Upper lobe of right lung (tissue), 1 donor: ENCODE measurements around the gene MACROH2A2. TPM values are rescaled to one million over a fixed set of nuclear protein-coding genes. Genes with fewer than 3 reads are reported as not detected.
A peak's percentile ranks its signal among the peaks of the same experiment; 100 is the strongest.

Experiments
- ATAC-seq: fragments of 200-7000 bp; cut with Tn5 transposase; one replicate; pipeline ENCODE4 v1.9.1; 2020; ENCODE audit warnings: mild to moderate bottlenecking, moderate library complexity
- DNase-seq: peaks from one replicate; pipeline ENCODE4 v3.0.0-alpha.2; 2020
- H3K27ac ChIP-seq: fragments of 200-600 bp; one replicate; pipeline ENCODE4 v1.8.0; 2022
- H3K27me3 ChIP-seq: fragments of 200-600 bp; one replicate; pipeline ENCODE4 v1.8.0; 2022; ENCODE audit warnings: mild to moderate bottlenecking
- H3K36me3 ChIP-seq: fragments of 200-600 bp; one replicate; pipeline ENCODE4 v1.8.0; 2022
- H3K4me1 ChIP-seq: fragments of 200-600 bp; one replicate; pipeline ENCODE4 v1.8.0; 2022
- H3K4me3 ChIP-seq: fragments of 200-600 bp; one replicate; pipeline ENCODE4 v1.8.0; 2022; ENCODE audit warnings: mild to moderate bottlenecking
- H3K9me3 ChIP-seq: fragments of 200-600 bp; one replicate; pipeline ENCODE4 v1.8.0; 2022
- intact Hi-C: fragments of 100-400 bp; cut with DNase I; formaldehyde crosslinking; loops from one replicate; pipeline ENCODE4 v1.11.0; 2022
- total RNA-seq: library from RNA; stranded (reverse); fragmentation: NEBNext Ultra II Directional; extraction: Animal tissue kit (Norgen Biotek cat#: 25700); gene quantifications from one replicate; pipeline ENCODE4 v1.2.1, GENCODE V29; 2021
- TF ChIP-seq, protein P1 (sequence below): fragments of 200-600 bp; IDR thresholded peaks from one replicate; pipeline ENCODE4 v1.8.0; 2022; ENCODE audit warnings: antibody characterized with exemption
- donor health status: DM: no; HTN: yes; CAD: no; lungs with severe emphysema.

The MACROH2A2 gene
- total RNA-seq, 1 donor from 2014 or later: 6.5 TPM

DNA sequence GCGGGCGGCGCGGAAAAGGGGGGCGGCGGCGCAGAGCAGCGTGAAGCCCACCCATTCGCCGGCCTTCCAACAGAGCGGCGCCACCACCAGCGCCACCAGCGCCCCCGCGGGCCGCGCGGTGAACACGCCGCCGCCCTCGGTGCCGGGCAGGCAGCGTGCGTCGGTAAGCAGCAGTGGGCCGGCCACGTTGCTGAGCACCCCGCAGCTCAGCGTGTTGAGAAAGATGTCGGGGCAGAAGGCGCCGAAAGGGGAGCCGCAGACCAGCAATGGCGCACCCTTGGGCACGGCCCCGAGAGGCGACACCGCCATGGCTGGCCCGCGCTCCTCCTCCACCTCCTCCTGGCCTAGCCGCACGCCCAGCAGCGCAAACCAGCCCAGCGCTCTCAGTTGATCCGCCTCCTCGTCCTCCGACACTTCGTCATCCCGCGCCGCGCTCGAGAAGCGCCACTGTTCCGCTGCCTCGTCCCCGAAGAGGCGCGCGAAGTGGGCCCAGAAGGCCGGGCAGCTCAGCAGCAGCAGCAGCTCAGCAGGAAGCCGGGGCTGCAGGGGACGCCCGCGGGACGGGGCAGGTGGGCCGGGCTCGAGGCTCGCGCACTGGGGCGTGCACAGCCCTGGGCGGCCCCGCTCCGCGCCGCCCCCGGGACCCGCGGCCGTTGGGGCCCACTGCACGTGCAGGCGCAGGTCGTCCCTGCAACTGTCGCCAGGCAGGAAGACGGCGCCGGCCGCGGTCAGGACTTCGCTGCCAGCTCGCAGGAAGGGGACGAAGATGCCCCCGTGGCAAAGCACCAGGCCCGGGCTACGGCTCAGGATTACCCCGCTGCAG, 93.2 kb downstream of the MACROH2A2 start:
- Histone ChIP-seq H3K9me3 (no peaks in the 10 kb centered on the region), H3K36me3 (peaks cover 27% of the 10 kb centered on the region), H3K4me3 (peak overlapping the region; percentile 95), H3K27ac (peak overlapping the region; percentile 91), H3K4me1 (peaks cover 10% of the 10 kb centered on the region), H3K27me3 (no peaks in the 10 kb centered on the region)
- intact Hi-C loops: no loop called here
- DNase-seq (peak; percentile 86), ATAC-seq (peak; percentile 81)
- TF ChIP-seq, protein P1, sequence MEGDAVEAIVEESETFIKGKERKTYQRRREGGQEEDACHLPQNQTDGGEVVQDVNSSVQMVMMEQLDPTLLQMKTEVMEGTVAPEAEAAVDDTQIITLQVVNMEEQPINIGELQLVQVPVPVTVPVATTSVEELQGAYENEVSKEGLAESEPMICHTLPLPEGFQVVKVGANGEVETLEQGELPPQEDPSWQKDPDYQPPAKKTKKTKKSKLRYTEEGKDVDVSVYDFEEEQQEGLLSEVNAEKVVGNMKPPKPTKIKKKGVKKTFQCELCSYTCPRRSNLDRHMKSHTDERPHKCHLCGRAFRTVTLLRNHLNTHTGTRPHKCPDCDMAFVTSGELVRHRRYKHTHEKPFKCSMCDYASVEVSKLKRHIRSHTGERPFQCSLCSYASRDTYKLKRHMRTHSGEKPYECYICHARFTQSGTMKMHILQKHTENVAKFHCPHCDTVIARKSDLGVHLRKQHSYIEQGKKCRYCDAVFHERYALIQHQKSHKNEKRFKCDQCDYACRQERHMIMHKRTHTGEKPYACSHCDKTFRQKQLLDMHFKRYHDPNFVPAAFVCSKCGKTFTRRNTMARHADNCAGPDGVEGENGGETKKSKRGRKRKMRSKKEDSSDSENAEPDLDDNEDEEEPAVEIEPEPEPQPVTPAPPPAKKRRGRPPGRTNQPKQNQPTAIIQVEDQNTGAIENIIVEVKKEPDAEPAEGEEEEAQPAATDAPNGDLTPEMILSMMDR: peak; percentile 61

DNA sequence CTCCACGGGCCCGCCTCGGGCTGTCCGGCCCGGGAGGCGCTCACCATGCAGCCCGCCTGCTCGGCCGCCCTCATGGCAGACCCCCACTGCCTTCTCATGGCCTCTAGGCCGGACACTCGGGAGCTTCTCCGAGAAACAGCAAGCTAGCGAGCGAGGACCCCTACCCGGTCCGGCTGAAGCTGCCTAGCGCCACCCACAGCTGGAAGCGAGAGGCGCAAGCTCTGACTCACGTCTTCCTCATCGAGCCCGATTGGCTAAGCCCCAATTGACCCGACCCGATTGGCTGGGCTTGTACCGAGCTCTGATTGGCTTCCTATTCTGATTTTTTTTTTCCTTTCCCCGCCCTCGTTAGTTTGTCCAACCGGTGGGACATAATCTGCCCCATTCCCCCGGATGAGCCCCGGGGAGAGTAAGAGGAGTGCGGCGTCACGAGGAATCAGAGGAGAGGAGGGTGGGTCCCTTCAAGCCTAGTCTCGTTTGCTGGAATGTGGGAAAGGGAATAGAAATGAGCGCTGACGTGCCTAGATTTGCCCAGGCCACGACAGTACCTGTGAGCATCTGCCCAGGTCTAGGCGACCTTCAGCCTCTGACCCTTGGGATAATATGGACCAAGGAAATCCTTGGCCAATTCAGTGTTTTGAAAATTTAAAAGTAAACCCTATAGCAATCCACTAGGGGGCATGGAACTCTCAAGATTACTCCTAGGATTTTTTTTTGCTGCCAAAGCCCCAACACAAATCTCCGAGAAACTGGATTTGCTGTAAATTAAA, 94.0 kb downstream of the MACROH2A2 start, which contains the start of gene TYSND1:
Gene TYSND1, minus strand, starts transcription at position 212 of the 770 bp plus-strand sequence. Its CDS starts 114 bp downstream, at position 98.
- H3K36me3 ChIP-seq: peaks cover 35% of the 10 kb centered on the region
- H3K4me1 ChIP-seq: peaks cover 10% of the 10 kb centered on the region
- no peaks in the 10 kb centered on the region for H3K9me3 ChIP-seq
- no peaks in the 10 kb centered on the region for H3K27me3 ChIP-seq
- H3K27ac ChIP-seq: peak within 1 kb of the TSS; percentile 91
- TF ChIP-seq, protein P1: peak; percentile 68
- H3K4me3 ChIP-seq: peak within 1 kb of the TSS; percentile 95
- peak; percentile 95 for ATAC-seq
- DNase-seq: peak; percentile 97
- intact Hi-C loops: no loop called here

DNA sequence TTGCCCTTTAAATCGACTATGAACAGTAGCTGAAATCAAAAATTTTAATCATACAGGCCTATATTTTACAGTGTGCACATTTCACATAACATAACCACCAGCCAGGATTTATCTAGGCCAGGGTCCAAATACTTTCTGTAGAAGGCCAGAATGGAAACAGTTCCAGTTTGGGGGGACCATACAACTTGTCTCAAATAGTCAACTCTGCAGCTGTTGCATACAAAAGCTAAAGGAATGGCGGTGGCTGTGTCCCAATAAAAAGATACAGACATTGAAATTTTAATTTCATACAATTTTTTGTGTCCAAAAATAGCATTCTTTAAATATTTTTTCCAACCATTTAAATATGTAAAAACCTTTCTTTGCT, 94.6 kb downstream of the MACROH2A2 start:
- TF ChIP-seq, protein P1: no peak
- DNase-seq (no peak), ATAC-seq (no peak)
- H3K27ac ChIP-seq: peak overlapping the region; percentile 91
- H3K4me1 ChIP-seq: peaks cover 10% of the 10 kb centered on the region
- H3K4me3 ChIP-seq: peak overlapping the region; percentile 95
- intact Hi-C loops: no loop called here
- H3K9me3 ChIP-seq: no peaks in the 10 kb centered on the region
- H3K36me3 ChIP-seq: peaks cover 41% of the 10 kb centered on the region
- no peaks in the 10 kb centered on the region for H3K27me3 ChIP-seq

DNA sequence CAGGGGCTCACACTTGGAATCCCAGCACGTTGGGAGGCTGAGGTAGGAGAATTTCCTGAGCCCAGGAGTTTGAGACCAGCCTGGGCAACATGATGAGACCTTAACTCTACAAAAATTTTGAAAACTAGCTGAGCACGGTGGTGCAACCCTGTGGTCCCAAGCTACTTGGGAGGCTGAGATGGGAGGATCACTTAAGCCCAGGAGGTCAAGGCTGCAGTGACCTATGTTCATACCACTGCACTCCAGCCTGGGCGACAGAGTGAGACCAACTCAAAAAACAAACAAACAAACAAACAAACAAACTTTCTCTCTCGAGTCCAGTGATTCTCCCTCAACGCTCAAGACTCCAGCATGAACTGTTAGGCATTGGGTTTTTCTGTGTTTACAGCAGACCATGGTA, 95.9 kb downstream of the MACROH2A2 start:
- peaks cover 54% of the 10 kb centered on the region for H3K36me3 ChIP-seq
- H3K4me3 ChIP-seq: no peak overlapping the region
- ATAC-seq: no peak
- TF ChIP-seq, protein P1: no peak
- intact Hi-C loops: no loop called here
- no peaks in the 10 kb centered on the region for H3K9me3 ChIP-seq
- H3K27me3 ChIP-seq: no peaks in the 10 kb centered on the region
- DNase-seq: no peak
- no peak overlapping the region for H3K27ac ChIP-seq
- H3K4me1 ChIP-seq: peaks cover 10% of the 10 kb centered on the region

DNA sequence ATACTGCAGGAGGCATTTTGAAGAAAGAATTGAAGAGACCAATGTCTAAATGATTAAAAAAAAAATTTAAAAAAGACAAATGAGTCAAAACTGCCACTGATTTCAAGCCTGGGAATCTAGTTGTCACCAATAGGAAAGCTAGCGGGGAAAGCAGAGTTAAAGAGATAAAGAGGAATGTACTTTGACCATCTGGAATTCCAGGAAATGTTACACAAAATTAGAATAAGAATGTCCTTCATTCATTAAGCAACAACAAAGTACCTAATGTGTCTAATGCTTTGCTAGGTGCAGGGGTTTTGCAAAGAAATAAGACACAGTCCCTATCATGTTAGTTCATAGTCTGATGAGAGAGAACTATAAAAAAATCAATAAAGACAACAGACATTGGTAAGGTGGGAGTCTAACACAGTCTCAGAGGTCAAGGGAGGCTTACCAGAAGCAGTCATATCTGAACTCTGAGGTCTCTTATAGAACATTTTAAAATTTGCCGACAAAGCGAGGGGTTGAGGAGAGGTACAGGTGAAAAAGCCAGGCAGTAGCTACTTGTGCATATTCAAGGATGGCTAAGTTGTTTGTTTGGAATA, 102.7 kb downstream of the MACROH2A2 start:
- intact Hi-C loops: no loop called here
- ATAC-seq (no peak), DNase-seq (no peak)
- TF ChIP-seq, protein P1: no peak
- Histone ChIP-seq H3K9me3 (no peaks in the 10 kb centered on the region), H3K36me3 (peaks cover 94% of the 10 kb centered on the region), H3K4me3 (no peak overlapping the region), H3K4me1 (no peaks in the 10 kb centered on the region), H3K27me3 (no peaks in the 10 kb centered on the region), H3K27ac (no peak overlapping the region)
